Middle frontal gyrus (tissue), 1 donor: ENCODE data around the gene PPA1.
"Not testable (repeated sequence)": the region's sequence is repeated elsewhere in the genome, so short reads cannot be mapped to it uniquely, and the experiment has no call there.

Experiments used
- DNase-seq: peaks from one replicate; pipeline ENCODE4 v3.0.0-alpha.2; 2015; ENCODE audit warnings: low spot score; ENCODE audit errors: extremely low spot score

Gene PPA1

DNA sequence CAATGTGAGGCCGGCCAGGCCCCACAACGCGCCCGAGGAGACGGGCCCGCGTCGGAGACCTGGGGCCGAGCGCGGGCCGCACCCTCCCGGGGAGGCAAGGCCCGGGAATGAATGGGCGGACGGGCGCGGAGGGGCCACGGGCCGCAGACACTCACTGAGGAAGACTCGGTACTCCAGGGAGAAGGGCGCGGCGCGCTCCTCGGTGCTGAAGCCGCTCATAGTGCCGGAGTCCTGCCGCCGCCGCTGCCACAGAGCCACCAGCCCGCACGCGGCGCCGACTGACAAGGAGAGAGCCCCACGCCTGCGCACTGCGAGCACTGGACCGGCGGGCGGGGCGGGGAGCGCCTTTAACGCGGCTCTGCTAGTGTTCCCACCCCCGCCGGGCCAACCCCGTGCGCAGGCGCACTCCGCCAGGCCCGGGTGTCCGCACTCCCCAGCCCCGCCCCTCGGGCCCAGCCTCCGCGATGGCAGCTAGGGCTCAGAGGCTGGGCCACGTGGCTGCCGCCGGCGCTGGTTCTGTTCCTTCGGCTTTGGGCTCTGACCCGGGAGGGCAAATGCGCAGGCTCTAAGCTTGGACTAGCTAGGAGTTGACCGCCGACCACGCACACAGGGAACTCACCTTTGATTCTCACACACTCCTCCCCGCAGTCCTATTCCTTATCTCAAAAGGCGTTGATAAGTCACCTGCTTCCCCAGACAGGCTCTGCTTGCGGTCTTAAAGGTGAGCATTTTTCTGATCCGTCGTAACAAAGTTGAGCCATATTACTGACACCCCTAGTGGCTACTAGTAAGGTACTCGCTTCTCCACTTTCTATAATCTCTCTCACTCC lies at the start of gene PPA1:
Gene PPA1, minus strand, starts transcription at position 321 of the 830 bp plus-strand sequence. Its CDS starts 102 bp downstream, at position 219.
- DNase-seq = peak; percentile 98

DNA sequence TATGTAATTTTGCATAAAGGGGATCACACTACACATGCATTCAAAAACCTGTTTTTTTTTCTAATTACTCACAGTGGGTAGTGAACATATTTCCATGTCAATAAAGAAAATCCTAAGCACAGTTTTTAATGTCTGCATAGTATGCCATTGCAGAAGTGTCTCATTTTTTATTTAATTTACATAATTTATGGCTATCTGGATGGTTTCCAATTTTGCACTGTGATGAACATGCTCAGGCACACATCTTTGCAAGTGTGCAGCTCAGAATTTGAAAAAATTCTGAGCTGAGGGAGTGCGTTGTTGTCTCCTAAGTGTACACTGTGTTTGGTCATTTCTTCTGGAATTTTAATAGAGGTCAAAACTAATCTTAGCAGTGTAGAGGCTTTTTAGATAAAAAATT lies 48.4 kb upstream of the PPA1 start:
- no peak for DNase-seq

DNA sequence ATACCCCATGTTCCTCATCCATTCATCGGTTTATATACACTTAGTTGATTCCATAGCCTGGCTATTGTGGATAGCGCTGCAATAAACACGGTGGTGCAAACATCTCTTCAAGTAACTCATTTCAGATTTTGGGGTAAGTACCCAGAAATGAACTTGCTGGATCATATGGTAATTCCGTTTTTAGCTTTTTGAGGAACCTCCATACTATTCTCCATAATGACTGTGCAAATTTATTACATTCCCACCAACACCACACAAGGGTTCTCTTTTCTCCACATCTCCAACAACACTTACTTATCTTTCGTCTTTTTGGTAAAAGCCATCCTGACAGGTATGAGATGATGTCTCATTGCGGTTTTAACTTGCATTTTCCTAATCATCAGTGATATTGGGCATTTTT lies 46.9 kb upstream of the PPA1 start:
- DNase-seq = no peak

DNA sequence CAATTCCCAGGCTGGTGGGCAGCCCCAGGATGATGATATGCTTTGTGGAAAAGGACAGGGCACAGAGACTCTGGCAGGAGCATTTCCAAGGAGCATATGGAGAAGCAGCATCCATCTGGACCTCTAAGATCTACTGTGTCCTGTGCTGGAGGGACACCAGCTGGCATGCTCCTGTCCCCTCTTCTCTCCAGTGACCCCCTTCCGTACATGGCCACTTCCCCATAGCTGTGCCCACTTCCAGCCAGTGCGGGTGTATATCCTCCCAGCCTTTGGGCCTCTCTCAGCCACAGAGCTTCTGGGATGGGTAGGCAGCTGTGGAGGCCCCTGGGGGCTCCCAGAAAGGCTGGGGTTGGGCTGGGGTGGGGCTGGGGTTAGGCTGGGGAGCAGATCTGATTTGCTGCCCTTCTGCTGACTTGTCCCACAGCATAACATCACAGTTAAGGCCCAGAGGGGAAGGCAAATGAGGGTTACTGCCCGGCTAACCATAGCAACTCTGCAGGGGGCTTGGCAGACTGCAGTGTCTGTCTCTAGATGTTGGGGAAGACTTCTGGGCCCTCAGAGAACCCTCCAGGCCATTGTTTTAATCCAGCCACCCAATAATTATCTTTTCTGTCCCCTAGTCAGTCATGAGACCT lies 44.3 kb upstream of the PPA1 start:
- no peak for DNase-seq

DNA sequence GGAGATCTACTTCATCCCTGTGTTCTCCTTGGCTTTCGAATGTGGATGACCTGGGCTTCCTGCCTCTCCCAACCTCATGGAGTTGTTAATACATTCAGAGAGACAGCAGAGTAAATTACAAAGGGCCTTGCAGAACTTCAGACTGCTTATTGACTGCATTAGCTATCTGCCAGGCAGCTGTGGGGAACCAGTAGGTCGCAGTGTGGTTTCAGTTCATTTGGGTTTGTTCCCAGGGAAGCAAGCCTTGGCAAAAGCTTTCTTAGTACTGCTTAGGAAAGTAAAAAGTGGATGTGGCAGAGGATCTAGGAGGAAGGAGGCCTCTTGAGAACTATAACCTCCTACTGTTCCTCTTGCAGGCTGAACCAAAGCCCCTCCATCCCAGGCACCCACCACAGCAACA lies 41.4 kb upstream of the PPA1 start:
- DNase-seq = peak; percentile 37

DNA sequence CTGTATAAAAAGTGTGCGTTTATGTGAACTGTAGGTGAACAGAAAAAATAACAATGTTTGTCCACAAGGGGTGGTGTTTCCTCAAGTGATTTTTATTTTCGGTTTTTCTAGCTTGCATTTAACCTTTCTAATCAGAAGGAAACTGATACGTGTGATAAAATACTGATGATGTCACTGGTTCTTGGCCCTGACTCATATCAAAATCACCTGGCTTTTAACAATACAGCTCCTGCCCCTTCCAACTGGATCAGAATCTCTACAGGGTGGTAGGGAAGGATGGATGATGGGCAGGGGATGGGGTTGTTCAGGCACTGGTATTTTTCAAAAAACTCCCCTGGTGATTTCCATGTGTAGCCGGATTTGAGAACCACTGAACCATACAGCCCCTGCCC lies 39.7 kb upstream of the PPA1 start:
- no peak for DNase-seq

DNA sequence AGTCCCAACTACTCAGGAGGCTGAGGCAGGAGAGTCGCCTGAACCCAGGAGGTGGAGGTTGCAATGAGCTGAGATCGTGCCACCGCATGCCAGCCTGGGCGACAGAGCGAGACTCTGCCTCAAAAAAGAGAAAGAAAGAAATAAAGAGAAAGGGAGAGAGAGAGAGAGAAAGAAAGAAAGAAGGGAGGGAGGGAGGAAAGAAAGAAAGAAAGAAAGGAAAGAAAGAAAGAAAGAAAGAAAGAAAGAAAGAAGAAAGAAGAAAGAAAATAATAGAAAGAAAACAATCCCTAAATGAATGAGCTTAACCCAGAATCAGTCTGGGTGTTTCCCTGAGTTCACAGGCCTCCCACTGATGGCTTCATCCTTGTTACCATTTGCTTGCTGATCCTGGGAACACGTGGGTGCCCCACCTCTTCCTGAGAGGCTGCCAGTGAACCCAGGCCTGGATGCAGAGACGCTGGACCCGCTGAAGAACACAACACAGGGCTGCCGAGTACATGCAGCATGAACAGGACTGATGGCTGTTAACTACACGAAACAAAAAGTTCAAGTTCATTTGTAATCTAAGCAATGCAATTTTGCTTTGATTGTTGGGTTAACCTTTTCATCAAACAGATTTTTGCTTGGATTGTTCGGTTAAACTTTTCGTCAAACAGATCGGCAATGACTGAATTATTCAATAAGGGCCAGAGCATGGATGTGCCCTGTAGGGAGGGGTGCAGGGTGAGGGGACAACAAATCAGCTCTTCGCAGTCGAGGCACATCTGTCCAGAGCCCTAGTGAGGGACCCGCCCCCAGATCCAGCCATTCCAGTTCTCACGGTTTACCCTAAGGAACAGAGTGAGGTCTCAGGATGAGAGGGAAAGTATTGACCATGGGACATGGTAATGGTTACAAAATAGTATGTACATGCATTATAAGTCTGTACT lies 39.0 kb upstream of the PPA1 start:
- no peak for DNase-seq

DNA sequence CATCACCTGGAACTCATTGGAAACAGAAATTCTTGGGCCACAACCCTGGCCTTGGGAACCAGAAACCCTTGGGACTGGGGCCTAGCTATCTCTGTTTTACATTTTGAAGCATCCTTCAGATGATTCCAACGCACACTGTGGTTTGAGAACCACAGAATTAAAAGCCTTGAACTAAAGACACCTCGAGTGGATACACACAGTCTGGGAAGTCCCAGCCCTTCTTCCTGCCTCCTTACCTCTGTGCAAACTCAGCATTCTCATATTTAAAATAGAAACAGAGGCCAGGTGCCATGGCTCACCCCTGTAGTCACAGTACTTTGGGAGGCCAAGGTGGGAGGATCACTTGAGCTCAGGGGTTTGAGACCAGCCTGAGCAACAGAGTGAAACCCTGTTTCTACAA lies 37.7 kb upstream of the PPA1 start:
- DNase-seq = no peak

DNA sequence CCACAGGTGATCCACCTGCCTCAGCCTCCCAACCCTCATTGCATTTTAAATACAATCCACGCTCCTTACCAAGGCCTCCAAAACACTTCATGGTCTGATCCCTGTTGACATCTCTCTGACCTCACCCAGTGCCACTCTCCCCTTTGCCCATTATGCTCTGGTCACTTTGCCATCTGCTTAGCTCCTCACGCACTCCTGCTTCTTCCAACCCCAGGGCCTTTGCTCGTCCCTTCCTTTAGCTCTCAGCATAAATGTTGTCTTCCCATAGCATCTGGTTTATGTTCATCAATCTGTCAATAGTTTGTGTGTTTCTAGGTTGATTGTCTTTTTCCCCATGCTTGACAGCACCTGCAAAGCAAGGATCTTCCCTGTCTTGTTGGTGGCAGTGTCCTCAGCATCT lies 36.5 kb upstream of the PPA1 start:
- no peak for DNase-seq

DNA sequence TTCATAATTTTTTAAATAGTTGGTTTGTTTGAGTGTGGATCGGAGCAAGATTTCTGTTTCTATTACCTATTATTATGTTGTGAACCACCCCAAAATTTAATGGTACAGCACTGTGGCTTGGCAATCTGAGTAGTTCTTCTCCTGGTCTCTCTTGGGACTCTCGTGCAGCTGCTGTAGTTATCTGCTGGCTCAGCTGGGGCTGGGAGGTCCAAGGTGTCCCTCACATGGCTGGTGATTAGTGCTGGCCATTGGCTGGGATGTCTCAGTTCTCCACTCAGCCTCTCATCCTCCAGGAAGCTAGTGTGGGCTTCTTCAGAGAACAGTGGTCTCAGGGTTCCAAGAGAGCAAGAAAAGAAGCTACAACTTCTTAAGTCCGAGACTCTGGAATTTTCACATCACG lies 35.1 kb upstream of the PPA1 start:
- no peak for DNase-seq

DNA sequence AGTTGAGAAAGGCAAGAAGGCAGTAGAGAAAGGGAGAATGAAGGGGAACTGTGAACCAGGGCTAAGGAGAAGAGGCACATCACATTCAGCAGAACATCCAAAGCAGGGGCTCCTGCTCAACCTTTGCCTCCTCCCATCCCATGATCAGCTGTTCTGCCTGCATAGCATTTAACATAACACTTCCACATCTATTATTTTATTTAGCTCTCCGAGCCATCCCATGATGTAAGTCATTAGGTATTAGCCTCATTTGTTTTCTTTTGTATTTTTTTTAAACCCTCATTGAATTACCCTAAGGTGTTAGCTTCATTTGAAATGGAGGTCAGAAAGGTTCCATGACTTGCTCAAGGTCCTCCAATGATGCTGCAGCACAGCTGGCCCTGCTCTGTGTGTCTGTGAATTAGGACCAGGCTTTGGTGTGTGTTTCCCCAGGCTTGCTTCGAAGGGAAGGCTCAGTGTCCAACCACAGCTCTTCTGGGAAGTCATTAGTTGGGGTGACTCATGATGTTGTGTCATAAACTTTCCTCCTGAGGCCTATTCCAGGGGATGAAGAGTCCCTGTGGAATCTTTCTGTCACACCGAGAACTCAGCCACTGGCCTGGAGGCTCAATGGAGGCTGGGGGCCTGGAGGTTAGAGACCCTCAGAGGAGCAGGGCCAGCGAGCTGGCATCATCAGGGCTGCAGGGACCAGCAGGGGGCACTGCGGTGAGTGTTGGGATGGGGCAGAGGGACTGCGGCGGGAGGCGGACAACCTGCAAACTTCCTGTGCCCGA lies 34.1 kb upstream of the PPA1 start:
- no peak for DNase-seq

DNA sequence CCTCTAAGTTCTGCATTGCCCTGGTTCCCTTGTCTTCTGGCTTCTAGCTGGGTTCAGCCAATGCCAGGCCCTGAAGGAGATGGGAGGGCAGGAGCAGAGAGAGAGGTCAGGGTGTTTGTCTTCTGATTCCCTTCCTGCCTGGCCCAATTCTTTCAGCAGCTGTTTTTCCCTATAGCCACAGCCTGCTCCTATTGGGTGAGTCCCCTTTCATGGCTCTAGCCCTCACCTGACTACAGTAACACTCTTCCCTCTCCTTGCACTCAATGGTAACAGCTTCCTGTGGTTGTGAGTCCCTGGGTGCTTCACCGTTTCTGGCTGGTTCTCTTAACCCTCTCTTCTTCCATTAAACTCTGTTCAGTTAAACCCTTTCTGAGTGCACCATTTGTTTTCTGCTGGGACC lies 33.5 kb upstream of the PPA1 start:
- DNase-seq = no peak

DNA sequence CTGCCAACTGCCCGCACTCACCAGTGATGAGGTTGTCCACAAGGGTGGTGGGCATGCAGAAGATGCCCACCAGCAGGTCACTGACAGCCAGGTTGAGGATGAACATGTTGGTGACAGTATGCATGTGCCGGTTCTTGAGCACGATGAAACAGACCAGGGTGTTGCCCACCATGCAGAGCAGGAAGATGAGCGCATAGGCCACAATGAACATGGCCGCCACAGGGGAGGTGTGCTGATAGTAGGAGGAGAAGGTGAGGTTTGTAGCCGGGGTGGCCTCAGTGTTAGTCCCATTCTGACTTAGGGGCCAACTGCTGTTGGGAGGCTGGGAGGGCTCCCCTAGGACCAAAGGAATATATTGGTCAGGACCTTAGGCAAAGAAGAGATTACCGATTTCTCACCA lies 32.8 kb upstream of the PPA1 start:
- DNase-seq = no peak

DNA sequence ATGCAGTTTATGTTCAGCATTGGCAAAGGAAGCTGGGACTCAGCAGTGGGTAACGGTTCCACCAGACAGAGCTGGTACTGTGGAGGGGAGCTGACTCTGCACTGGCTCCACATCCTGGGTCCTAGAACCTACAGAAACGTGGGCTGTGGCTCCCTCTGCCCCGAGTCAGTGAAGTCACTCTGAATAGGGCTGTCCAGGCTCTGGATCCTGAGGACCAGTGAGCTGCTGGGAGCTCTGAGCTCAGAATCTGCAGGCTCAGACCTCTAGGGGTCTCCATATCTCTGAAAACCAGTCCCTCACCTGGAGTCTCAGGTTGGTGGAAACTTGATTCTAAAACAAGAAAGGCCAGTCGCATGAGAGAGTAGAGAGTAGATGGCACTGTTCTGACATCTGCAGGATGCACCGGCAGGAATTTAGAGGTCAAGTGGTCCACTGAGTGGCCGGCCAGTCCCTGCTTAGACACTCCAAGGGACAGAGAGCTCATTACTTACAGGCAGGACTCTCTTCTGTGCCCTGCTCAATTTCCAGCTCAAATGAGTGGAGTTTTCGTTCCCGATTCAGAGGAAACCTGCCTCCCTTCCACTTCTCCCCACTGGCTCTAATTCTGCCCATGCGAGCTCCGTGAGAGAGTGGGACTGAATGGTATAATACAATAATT lies 31.9 kb upstream of the PPA1 start:
- no peak for DNase-seq

DNA sequence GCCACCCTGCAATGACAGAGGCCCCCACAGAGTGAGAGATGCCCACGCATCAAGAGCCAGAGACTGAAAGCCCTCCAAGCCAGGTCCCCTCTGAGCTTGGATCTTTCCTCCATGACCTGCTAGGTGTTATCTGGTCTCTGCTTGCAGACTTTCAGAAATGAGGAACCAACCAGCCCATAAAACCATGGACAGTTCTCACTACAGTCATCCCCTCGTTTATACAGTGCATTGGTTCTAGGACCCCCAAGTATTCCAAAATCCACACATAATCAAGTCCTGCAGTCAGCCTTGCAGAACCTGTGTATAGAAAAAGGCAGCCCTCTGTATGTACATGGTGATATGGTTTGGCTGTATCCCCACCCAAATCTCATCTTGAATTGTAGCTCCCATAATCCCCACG lies 27.5 kb upstream of the PPA1 start:
- no peak for DNase-seq

DNA sequence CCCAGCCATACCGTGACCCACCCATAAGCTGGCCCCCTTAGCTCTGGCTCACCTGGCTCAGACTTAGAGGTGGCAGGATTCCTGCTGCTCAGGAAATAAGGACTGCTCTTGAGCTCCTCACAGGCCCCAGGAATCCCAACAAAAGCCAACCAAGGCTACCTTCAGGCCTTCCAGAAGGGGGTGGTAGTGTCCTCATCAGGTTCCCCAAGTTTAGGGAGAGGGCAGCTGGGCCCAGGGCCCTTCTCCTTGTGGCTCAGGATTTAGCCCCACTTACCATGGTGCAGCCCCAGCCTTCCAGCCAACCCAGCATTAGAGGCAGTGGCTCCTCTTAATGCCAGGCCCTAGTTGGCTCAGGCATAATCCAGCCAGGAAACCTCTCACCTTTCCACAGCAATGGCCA lies 27.0 kb upstream of the PPA1 start:
- DNase-seq = no peak

DNA sequence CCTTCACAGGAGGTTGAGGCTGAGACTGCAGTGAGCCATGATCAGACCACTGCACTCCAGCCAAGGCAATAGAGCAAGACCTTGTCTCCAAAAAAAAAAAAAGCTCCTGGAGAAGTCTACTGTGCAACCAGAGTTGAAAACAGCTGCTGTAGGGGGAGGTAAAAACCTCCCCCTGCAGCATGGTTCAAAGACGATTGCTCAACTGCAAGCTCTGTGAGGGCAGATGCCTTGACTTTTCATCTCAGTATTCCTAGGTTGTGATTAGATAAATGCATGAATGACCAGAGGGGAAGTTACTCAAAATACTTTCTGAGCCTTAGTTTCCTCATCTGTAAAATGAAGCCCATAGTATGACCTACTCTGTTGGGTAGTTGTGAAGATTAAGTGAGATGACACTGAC lies 25.0 kb upstream of the PPA1 start:
- DNase-seq = no peak

DNA sequence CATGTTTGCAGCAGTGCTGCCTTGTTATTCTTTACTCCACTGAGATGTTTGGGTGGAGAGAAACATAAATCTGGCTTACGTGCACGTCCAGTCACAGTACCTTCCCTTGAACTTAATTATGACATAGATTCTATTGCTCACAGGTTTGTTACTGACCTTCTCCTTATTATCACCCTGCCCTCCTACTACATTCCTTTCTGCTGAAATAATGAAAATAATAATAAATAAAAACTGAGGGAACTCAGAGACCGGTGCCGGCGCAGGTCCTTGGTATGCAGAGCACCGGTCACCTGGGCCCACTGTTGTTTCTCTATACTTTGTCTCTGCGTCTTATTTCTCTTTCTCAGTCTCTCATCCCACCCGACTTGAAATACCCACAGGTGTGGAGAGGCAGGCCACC lies 24.6 kb upstream of the PPA1 start:
- not testable (repeated sequence) for DNase-seq

DNA sequence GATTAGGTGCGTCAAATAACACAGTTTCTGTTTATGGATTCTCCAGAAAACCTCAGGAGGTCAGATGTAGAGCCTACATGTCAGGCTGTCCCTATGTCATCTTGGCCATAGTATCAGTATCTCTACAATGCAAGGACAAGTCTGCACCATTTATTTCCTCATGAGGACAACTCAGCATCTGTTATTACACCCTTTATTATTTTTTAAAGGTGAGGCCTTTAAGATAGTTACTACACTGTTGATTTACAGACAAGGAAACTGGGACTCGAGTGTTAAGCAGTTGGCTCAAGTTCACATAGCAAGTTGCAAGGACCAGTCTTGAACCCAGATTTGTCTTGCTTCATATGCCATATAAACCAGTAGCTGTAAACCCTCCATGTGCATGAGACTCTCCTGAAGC lies 23.2 kb upstream of the PPA1 start:
- no peak for DNase-seq
